Anterior cingulate cortex (tissue), 58 donors: ENCODE data around the gene AMOTL1.
"Not testable (repeated sequence)": the region's sequence is repeated elsewhere in the genome, so short reads cannot be mapped to it uniquely, and the experiment has no call there.

Source experiments
- DNase-seq, 58 donors: peaks; one replicate each; lab custom pipeline; 2025; lab: John Stamatoyannopoulos, UW

The AMOTL1 gene

DNA sequence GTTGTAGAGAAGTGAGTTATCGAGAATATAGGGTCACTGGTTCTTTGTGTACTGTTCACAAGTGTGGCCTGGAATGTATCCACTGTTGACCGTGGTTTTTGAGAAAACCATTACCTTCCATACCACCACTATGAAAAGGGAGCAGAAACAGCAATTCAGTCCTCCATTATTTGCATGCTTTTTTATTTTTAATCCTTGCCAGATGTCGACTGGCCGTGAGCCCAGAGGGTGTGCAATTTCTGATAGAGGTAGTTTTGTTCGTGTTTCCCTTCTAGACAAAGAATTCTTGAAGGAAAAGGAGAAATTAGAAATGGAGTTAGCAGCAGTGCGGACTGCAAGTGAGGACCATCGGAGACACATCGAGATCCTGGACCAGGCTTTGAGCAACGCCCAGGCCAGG is 81.7 kb downstream of the AMOTL1 start:
- DNase-seq: no peak

DNA sequence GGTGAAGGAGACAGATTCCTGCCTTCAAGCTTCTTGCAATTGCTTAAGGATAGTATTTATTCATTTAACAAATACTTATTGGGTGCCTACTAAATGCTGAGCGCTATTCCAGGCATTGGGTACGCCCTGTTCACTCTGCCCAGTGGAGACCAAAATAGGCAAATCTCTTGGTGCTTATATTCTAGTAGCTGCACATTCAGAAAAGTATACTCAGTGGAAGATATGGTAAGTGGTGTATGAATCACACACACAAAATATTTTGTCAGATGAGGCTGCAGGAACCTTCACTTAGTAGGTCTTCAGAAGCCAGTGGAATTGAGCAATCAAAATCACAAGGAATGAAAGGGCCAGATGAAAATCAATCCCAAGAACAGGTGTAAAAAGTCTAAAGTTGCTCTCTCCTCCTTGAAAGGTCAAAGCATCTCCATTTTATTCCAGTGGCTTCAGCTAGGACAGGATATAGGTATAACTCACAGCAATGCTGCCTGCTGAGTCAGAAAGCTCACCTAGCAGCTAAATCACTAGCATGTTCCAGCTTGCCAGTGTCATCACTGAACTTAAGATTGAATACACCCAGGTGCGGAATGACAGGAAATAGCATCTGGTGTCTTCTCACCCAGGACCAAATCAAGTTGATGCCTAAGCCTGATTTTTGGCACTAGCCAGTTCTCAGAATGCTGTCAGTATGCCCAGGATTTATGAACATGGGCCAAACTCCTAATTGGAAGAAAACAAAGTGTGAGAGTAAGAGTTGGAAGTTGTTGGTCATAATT is 83.9 kb downstream of the AMOTL1 start:
- DNase-seq: no peak

DNA sequence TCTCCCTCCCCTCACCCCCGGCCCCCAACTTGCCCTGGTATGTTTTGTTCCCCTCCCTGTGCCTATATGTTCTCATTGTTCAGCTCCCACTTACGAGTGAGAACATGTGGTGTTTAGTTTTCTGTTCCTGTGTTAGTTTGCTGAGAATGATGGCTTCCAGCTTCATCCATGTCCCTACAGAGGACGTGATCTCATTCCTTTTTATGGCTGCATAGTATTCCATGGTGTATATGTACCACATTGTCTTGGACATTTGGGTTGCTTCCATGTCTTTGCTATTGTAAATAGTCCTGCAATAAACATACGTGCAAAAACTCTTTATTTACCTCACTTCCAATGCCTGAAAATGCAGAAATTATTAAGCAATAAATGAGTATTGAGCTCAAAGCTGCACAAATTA is 85.1 kb downstream of the AMOTL1 start:
- not testable (repeated sequence) for DNase-seq

DNA sequence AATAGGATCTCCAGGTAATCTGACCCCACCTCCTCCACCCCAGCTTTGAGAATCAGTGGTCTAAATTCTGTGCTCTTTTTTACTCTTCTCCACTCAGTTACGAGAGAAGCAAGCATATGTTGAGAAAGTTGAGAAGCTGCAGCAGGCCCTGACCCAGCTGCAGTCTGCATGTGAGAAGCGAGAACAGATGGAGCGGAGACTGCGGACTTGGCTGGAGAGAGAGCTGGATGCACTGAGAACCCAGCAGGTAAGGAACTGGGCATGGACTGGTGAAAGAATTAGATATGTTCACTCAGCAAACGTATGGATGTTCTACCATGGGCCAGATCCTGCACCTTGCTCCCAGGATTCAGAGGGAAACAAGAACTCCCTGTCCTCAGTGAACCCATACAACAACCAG is 85.7 kb downstream of the AMOTL1 start:
- no peak for DNase-seq

DNA sequence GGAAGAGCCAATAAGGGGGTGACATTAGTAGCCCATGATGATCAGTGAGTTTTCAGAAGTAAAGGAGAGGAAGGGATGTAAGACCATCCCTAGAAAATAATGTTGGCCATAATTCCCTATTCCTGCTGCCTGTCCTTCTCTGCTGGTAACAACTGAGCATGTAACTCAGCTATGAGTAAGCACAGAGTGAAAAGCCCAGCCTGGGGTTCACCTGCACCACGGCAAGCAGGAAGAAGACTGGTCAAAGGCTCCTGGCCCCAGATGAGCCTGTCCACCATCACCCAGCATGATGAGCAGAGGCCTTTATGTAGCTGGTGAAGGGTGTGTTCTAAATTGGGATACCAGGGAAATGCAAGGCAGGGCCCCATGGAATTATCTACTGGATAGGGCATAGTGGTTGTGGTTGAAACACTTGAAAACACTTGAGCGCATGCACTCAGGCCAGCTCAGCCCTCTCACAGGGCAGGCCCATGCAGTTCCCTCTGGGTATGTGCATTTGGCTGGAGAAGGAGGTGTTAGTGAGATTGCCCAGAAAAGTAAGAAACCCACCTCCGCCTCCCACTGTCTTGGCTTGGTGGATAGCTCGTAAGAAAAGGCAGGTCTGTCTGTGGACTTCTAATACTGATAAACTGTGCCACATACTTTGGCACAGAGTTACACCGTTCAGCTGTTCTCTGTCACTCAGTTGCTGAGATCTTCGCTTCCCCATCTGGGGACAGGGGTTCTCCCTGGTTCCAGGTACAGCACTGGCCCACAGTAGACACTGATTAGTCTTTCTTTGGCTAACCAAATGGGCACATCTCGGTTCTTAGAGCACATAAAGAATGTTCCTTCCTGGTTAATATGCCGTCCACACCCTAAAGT is 86.8 kb downstream of the AMOTL1 start:
- DNase-seq: no peak

DNA sequence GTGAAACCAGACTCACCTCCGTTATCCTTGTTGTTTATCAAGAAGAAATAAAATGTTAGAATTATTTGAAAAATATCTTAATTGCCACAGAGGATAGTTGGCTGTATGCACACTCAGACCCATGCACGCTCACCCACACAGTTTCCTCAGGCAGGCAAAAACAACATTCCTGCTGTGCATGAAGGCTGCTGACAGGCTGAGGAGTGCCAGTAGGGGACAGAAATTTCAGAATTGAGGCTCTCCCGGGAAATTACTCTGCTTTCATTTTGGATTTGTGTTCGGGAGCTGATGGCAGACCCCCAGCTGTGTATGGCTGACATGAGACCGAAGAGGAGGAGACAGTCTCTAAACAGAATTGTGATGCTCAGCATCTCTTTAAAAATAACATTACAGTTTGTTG is 87.5 kb downstream of the AMOTL1 start:
- DNase-seq: no peak

DNA sequence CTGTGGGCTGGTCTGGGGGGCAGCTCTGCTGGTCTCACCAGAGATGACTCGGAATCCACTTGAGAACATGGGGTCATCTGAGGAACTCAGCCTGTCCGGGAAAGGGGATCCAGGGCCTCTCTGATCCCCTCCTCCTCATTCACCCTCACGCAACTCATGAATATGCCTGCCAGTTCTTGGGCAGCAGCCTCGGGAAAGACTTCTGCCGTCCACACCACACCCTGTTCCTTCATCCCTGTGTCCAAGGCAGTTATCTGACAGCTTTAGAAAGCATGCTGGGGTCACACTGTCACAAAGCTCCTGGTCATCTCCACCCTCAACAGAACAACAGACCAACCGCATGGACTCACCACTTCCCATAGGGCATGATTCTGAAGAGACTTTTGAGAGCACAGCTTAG is 88.3 kb downstream of the AMOTL1 start:
- DNase-seq: no peak

DNA sequence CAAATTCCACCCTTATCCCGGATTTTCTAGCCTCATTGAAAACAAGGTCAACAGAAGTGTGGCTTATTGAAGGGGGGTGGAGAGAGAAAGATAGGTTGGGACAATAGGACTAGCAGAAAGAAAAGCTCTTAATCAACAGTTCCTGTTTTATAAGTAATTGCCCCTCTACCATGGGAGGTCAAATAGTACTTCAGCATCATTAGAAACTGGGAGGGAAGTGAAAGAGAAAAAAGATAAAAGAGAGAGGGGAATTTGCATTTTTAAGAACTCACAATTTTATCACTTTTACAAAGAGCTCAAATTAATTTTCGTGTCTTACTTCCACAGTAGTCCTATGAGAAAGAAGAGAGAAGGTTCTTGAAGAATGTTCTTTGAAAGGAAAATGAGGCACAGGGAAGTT is 89.2 kb downstream of the AMOTL1 start:
- no peak for DNase-seq

DNA sequence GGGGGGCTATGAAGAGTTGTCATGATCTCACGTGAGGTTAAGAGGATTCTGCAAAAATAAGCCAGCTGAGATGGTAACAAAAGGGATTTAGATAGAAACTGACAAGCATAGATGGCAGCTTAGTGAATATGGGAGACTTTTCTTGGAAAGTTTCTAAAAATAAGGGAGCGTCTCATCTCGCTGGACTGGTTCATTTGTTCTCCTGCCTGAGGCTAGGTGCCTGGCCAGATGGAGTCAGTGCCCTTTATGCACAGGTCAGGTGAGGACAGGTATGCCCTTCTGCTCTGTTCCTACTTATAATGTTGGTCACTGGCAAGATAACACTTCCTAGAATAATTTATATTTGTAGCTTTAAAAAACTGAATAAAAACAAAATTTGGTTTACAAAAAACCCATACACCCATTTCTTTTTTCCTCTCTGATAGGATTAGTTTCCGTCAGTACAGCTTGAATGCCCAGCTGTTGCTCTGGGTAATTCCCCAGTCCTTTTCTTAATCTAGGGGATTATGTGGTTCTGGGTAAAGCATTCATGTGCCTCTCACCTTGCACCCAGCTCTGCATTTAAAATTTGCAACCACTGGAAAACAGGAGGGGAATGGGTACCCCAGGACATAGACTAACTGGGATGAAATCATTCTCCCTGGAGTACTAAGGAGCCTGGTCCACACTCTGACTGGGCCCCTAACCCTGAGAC is 90.0 kb downstream of the AMOTL1 start:
- no peak for DNase-seq

DNA sequence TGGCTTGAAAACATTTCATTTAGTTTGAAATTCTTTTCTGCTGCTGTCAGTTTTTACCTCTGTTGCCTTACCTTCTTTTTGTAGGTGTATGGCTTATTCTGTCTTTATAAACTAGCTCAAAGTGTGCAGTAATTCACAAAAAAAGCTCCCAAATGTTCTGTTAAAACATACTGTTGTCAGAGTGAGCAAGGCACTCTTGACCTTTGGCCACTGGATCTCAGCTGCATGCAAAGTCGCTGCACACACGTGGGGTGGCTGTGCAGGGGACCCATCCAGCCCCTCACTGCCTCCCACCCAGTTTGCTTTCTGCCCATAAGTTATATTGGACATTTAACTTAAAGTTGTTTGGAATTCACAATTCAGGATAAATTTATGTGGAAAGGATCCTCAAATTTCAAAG is 92.2 kb downstream of the AMOTL1 start:
- no peak for DNase-seq

DNA sequence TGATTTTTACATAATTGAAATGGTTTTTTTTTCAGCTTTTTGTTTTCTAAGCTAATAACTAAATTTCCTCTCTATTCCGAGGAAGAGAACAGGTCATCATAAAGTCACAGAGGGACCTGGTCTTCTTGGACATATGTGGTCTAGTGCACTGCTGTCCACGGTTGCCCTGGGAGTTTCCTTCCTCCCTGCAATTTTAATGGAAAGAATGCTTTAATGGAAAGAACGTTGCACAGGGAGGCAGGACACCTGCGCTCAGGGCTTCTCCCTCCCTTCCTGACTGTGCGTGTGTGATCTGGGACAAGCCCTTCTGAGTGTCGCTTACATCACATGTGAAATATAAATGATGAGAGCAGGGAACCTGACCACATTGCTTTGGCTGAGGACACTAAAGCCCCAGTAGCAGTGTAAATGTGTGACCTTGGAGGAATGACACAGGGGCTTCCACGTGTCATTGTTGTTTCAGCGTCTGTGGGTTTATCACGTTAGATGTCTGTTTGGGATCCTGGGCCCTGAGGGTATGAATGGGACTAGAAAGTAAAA is 93.2 kb downstream of the AMOTL1 start:
- no peak for DNase-seq

DNA sequence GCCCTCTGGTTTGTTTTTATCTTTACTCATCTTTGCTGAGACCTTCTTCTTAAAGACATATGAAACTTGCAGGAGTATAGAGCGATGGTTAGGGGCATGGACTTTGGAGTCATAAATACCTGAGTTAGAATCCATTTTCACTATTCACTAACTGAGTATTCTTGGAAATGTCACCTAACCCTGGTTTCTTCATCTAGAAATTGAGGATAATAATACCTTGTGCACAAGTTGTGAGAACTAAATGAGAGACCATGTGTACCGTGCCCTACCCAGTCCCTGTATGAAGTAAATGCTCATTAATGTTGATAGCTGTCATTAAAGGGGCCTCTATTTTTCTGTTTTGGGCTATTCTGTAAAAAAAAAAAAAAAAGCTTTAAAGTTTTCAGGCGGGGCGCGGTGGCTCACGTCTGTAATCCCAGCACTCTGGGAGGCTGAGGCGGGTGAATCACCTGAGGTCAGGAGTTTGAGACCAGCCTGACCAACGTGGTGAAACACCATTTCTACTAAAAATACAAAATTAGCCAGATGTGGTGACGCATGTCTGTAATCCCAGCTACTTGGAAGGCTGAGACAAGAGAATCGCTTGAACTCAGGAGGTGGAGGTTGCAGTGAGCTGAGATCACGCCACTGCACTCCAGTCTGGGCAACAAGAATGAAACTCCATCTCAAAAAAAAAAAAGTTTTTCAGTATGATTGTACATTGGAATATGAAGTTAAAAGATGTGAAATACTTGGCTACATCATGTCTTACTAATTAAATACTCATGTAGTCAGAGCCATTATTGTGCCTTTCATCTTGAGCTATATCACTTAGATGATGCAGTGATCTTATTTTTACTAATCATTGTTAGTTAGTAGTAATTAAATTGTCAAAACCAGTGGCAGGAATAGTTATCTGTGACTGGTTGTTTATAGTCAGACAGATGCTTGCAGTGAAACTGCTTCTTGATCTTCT is 95.0 kb downstream of the AMOTL1 start:
- DNase-seq: no peak

DNA sequence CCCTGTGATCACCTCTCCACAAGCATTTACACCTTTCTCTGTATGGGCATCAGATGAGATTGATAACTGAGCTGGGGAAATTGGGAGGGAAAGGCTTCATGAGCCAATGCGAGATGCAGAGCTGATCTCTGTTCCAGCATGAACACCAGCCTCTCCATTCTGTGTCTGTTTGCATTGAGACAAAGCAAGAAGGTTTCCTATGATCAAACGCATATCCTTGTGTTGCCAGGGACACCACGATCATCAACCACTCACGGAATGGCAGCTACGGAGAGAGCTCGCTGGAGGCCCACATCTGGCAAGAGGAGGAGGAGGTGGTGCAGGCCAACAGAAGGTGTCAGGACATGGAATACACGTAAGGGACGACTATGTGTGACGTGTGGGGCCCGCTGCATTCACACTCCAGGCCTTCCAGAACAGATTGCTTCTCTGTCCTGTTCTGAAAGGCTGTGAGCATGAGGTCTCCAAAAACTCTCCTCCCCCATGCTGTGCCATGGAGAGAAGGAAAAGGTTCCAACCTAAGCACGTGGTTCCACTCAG is 96.4 kb downstream of the AMOTL1 start:
- no peak for DNase-seq

DNA sequence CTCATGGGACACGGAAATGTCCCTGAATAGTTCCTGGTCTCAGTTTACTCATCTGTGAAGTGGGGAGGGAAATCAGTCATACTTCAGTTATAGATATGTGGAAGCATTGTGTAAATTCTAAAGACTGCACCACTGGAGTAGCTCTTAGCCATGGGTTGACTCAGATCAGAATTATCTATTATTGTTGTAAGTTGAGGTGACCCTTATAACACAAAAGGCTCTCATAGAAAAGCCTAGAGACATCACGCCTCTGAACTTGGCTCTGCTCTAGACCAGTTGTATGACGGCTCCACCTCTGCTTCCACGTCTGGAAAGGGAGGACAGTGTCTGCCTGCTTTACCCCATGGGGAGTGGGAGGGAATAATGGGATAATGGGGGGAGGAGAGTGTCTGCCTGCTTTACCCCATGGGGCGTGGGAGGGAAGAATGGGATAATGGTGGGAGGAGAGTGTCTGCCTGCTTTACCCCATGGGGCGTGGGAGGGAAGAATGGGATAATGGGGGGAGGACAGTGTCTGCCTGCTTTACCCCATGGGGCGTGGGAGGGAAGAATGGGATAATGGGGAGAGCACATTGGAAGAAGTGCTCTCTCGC is 98.2 kb downstream of the AMOTL1 start:
- no peak for DNase-seq

DNA sequence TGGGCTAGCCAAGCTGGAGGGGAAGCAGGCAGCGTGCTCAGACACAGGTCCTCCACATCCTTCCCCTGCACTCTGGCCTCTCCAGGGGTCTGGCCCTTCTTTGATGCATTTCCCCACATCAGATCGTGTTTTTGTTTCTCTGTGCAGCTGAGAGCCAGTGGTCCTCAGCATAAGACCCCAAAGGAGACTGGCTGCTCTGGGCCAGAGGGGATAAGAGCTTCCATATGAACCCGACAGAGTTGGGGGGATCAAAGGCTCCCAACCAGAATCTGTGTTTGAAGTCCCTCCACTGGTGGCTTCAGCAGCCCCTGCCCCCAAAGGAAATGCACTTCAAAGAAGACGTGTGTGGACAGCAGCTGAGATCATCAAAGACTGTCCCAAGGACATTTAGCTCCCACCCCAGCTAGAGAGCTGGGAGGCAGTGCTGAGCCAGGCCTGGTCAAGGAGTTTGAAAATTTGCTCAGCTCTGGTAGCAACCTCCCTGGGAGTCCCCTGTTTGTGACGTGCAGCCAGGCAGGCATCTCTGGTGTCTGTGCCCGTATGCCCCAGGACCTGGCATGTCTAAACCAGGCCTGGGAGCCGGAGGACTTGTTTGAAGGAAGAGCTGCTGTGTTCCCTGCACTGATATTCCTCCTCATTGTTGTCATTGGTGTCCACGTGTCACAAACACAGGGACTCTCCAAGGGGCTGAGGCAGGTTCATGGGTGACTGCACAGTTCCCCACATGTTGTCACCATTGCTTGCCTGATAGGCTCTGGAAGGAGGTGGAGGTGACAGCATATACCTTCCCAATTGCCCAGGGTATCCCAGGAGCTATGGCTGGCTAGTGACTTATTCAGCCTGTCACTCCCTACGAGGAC is 99.0 kb downstream of the AMOTL1 start:
- DNase-seq: no peak

DNA sequence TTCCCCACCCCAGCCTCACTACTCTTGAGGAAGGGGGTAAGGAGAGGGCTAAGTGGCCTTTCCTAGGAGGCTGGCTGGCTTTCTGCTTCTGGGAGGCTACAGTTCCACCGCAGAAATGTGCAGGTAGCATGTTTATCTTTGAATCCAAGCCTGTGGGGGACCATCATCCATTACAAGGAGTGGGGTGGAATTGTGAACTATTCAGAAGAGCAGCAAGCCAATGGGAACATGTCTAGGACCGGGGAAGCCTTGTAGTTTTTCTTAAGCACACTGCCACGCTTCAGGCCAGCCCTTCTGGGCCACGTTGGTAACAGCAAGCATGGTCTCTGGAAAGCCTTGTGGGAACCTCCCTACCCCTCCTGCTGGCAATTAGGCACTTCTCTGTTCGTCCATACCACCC is 100.3 kb downstream of the AMOTL1 start:
- DNase-seq: no peak

DNA sequence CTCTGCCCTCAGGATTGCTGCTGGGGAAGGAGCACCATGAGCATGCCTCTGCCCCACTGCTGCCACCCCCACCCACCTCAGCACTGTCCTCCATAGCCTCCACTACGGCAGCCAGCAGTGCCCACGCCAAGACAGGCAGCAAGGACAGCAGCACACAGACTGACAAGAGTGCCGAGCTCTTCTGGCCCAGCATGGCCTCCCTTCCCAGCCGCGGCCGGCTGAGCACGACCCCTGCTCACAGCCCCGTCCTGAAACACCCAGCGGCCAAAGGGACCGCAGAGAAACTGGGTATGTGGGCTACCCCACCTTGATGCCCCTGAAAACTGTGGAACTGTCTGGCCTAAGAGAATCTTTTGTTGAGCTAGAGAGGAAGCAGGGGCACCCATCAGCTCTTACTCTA is 101.0 kb downstream of the AMOTL1 start:
- DNase-seq: no peak

DNA sequence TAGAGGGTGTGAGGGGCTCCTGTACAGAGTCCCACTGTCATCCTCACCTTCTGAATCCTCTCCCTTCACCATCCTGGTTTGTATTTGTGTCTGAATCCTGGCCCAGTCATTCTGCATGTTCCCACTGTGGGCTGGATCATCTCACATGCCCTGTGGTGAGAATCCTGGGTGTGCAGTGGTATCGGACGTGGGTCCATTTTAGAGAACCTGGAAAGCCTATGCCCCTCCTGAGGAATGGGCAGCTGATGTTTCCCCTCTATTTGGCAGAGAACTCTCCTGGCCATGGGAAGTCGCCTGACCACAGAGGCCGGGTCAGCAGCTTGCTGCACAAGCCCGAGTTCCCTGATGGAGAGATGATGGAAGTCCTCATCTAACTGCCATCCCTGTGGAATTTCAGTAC is 102.3 kb downstream of the AMOTL1 start:
- no peak for DNase-seq
